GM19023 (cell line): ENCODE measurements around the gene UQCR10.

ENCODE experiments used
- ATAC-seq: cut with Tn5 transposase; IDR thresholded peaks from one replicate; pipeline ENCODE4 v1.9.1; 2021; ENCODE audit warnings: mild to moderate bottlenecking, moderate library complexity; ENCODE audit not compliant: unreplicated experiment

Gene UQCR10

DNA sequence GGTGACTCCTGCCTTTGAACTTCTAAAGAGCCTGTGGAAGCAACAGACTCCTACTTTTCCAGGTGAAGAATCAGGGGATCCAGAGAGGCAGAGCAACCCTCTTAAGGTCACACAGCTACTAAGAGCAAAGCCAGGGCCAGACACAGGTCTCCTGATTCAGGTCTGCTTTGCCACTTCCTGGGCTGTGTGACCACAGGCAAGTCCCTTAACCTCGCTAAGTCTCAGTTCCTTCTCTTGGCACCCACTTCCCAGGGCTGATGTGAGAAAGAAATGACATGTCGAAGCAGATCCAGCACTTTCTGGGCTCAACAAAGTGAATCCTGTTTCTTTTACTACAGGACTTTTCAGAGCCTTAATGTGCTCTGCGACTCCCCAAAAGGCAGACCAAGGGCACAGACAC lies 30.2 kb downstream of the UQCR10 start:
- no peak for ATAC-seq

DNA sequence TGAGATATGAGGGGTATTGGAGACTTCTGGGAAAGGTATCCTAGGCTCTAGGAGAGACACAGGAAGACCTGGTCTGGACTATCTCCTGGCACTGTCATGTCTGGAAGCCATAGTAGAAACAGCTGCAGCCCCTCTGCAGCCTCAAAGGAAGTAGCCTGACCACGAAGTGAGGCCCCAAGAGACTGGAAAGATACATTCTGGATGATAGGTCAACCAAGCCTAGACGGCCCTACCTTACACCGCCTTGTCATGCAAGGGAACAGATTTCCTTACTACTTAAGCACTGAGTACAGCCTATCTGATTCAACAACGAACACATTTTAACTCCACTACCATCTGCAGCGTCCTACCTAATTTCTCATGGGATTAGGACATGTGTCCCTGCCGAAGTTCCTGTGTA lies 31.1 kb downstream of the UQCR10 start:
- ATAC-seq: no peak

DNA sequence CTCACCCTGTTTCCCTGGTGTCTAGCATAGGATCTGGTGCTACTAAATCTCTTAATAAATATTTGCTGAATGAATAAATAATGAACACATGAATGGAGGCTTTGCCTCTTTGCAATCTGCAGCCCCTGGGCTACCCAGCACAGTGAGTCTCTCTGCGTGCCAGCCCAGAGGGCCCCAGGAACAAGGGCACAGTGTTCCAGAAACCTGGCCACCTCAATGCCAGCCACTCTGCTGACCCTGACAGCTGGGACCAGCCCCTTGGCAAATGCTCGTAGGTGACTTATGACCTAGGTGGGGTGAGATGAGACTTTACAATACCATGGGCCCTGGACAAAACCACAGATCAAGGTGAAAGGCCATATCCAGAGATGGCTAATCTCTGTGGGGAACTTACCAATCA lies 31.6 kb downstream of the UQCR10 start:
- no peak for ATAC-seq

DNA sequence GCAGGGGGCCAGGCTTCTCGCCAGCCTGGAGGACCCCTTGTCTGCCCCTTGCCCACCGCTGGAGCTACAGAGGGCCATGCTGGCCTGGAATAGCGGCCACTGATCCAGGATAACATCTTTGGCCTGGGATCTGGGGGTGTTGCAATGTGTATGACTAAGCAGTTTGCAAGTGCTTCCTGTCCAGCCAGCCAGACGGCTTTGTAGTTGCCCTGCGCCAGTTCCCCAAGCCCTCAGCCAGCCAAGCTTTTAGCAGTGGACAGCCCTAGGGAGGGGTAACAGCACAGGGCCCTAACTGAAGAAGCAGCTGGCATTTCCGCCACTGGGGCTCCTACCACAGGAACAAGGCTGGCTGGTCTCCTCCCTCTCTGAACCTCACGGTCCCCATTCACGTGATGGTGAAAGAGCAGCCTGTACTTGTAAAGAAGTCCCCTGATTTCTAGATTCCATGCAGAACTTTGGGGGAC lies 32.1 kb downstream of the UQCR10 start:
- ATAC-seq: no peak

DNA sequence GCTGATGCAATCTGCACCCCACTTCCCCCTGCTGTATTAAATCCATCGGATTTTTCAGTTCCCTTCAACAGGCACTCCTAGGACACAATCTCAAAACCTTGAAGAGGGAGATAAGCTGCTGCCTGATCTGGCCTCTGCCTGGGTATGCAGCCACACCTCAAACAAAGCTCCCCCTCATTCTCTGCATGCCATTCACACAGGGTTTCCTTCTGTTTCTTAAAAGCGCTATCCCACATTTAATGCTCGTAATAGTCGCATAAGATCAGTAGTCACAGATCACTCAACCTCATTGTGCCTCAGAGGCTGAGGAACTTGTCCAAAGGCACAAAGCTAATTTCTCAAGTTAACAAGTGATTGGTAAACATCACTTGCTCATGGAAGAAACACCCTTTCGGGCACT lies 34.0 kb downstream of the UQCR10 start:
- ATAC-seq: no peak

DNA sequence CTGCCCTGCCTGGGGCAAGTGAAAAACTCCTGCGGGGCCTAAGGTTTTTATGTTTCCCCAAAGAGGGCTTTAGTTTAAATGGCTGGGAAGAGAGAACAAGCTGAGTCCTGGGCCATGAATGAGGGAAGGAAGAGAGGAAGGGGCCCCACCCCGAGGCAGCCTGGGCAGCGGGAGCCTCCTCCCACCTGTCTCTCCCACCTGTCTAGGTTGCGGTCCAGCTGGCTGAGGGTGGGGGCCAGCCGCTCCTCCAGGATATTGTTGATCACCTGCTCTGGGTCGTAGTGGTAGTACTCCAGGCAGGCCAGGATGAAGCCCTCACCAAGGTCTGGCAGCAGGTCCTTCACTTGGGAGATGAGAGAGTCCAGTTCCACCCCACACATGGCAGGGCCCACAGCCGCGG lies 34.6 kb downstream of the UQCR10 start:
- ATAC-seq: no peak

DNA sequence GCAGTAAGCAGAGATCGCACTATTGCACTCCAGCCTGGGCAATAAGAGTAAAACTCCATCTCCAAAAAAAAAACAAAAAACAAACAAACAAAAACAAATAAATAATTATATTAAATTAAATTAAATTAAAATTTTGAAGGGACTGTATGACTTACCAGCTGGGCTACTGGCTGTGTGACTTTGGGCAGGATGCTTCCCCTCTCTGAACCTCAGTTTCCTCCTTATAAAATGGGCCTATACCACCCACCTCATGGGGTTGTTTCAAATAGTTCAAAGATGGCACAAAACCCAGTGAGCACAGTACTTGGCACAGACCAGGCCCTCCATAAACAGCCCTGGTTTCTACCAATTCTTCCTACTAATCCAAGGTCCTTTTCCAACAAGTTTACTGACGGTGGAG lies 36.0 kb downstream of the UQCR10 start:
- no peak for ATAC-seq

DNA sequence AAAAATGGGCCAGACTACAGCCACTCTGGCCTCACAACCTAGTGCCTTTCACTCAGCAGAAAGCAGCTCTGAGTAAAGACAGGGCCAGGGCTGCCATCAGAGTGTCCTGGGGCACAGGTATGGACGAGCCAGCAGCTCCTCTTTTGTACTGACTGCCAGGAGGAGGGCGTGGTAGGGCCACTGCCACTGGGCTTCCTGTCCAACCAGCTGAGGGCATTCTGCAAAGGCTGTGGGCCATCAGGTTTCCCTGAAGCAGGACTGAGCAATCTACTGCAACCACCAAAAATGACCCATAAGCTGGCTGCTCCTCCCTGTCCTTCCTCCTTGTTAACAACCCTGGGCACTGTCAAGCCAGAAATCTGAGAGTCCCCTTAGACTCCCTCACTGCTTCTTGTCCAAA lies 37.8 kb downstream of the UQCR10 start:
- ATAC-seq: no peak

DNA sequence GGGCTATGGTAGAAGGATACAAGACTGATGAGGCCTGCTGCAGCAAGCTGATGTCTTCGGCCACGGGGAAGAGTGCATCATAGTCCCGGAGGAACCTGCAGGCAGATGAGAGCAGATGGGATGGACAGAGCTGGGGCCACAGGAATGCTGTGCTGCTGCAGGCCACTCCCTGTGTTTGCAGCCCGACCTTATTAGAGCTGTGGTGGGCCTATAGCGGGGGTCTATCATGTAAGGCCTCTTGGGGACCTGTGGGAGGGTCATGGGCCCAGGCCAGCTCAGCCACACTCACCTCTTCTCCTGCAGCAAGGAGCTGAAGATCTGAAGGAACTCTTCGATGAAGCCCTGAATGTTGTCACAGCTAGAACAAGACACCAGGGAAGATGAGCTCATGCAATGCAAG lies 39.0 kb downstream of the UQCR10 start:
- ATAC-seq: no peak

DNA sequence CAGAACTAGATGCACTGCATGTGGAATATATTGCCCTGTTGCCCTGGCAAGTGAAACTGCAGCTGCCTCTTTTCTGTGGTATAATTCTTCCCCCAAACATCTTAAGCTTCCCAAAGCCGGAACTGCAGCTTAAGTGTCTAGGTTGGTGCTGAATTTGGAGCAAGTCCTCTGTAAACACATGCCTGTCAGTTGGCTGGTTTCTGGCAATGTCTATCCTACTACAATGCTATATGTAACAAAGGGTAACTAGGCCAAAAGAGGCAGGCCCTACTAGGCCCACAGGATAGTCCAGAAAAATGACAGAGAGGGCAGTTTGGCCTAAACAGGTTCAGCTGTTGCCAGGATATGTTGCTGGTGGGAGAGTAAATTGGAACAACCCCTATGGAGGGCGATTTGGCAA lies 43.0 kb downstream of the UQCR10 start:
- ATAC-seq: no peak

DNA sequence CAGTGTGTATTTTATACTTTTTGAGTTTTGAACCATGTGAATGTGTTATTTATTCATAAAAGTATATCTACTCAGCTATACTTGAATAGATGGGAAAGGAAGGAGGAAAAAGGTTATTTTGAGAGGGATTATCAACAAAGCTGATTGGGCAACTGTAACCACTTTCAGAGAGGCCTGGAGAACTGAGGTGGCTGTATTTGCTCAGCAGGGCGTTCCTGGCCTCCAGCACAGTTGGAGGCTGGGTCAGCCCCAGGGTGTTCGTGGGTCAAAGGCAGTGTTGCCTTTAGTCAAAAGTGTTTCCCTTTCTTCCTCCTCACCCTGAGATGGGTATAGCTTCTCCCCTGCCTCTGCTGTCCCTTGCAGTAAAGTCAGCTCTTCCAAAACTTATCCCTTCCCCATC lies 44.2 kb downstream of the UQCR10 start:
- ATAC-seq: no peak

DNA sequence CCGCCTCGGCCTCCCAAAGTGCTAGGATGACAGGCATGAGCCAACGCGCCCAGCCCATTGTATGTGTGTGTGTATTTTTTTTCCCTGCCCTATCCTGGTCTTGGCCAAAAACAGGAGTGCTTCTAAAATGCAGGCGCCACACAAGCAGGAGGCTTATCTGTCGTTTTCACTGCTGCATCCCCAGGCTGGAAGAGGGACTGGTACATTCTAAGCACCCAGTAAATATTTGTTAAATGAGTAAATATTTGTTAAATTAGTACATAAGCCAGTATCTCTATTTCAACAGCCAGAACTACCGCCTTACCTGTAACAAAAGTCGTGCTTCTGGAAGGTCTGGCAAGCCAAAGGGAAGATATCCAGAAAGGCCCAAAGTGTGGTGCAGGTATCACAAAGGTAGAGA lies 46.0 kb downstream of the UQCR10 start:
- no peak for ATAC-seq

DNA sequence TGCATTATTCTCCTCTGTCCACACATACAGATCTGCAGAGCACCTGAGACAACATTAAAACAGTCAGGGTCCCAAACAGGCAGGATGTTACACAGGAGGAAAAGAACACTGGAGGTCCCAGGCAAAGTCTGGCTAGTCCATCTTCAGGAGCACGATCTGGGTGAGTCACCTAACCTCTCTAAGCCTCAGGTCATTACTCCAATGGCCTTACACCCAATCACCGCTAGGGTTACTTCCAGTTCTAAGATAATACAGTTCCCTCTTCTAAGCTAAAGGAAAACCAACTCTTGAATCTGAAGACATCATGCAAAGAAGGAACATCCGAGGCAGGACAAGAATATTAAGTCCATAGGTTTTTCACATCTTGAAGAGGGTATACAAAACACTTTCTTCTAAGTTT lies 46.4 kb downstream of the UQCR10 start:
- no peak for ATAC-seq

DNA sequence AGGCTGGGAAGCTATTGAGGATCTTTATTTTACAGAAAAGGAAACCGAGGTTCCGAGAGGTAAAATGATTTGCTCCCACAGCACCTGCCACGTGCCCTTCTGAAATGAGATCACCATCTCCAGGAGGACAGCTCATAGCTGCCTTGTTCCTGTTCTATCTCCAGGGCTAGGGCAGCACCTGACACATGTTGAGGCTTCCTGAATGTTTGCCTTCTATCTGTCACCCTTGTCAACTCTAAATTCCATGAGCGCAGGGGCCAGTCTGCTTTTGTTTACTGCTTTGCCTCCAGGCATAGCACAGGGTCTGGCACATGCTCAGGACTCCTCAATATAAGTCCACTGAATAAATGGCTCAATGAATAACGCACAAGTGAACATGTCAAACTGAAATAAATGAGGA lies 46.8 kb downstream of the UQCR10 start:
- ATAC-seq: no peak

DNA sequence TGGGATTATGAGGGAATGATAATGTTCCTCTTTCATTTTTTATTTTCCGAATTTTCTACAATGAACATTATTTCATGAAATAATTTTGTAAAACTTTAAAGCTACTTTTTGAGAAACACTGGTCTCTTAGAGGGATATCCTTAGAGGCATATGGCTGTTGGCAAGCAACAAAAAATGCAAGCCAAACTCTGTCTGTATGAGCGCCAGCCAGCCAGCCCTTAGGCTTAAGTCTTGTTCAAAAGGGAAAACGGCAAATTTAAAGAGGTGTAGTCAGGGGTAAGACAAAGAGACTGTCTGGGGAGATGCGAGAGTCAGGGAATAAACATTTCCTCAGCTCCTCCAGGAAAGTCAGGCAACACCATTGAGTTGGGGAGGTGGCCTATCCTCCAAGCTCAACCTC lies 48.4 kb downstream of the UQCR10 start:
- ATAC-seq: no peak

DNA sequence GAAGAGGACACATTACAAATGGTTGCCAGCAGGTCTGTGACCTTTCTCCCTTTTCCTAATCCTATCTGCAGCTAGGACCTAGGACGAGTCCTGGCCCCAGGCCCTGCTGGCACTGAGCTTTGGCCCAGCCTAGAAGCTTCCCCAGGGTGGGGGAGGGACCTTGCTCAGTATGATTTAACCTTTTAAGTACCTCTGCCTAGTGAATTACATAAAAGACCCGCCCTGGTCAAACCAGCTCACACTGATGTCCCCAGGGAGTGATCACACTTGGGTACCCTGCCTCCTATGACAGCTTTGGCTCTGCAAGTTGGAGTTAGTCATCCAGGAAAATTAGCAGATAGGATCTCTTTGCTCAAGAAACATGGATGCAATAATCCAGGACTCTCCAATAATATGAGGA lies 49.0 kb downstream of the UQCR10 start:
- no peak for ATAC-seq

DNA sequence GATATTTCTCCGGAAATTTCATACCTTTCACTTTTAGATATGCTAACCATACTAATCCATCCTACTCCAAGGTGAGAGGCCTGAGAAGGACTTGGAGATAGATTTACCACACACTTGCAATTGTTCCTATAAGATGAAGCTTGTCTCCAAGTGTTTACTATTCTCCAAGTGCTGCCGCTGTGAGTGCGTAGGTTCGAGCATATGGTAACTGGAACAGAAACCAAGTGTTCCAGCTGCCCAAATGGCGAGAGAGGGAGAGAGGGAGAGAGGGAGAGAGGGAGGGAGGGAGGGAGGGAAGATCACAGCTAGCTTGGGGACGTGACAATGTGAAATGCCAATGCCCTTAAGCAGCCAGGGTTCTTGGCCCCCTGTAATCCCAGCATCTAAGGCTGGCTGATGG lies 49.4 kb downstream of the UQCR10 start:
- no peak for ATAC-seq

DNA sequence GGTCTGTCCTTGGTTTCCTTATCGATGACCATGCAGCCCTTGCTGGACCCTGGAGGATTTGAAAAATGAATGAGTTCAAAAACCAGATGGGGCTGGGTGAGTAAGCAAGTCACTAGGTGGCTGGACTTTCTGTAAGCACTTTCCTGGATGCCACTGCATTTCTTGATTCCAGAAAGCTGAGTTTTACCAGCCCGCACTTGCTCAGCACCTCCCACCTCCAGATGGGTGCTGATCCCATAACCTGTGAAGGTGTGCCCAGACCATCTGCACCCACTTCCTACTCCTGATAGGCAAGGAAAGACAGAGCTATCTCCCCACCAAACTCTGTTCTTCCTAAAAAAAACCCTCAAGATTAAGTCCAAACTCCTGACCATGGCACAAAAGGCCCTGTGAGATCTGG lies 49.8 kb downstream of the UQCR10 start:
- no peak for ATAC-seq

DNA sequence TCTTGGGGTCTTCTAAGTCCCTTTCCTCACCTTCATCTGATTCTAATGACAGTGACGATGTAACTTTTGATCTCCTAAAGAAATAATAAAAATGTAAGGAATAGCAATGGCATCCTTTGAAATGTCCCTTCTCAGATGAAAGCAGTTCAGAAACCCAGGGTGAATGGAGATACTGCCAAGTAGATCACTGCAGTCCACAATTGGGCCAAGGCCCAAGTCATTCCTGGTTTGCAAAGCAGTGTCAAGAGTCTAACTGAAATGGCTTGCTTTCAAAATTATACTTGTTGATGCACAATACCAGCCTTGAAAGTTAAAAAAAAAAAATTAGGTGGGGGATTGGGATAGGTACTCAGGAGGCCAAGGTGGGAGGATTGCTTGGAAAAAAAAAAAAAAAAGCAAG lies 50.6 kb downstream of the UQCR10 start:
- ATAC-seq: no peak

DNA sequence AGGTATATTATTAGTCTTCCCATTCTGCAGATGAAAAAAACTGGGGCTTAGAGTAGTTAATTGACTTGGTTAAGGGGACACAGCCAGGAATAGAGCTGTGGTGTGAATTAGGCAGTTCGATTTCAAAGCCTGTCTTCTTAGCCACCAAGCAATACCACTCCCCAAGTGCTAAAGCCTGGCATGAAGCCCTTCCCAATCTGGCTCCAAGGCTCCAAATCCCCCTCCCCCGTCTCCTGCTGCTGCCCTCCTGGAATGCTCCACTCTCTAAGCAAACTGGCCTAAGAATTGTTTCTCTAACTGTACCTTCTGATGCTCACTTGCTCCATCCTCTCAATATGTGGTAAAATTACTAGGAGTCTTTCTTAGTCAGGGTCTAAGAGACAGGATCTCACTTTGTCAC lies 52.3 kb downstream of the UQCR10 start:
- no peak for ATAC-seq
